Sigmoid colon (tissue), 3 donors: ENCODE results near the gene GPC3.

Experiments used
- POLR2A ChIP-seq, 2 donors: fragments of 450-650 bp; IDR thresholded peaks; one replicate each; pipeline ENCODE4 v1.6.1; 2016; ENCODE audit warnings: antibody characterized with exemption in 2 of 2, mild to moderate bottlenecking in 2 of 2, moderate library complexity in 2 of 2
- TF ChIP-seq, protein P1 (sequence below), 4 experiments: fragments of 450-650 bp in 3 of 4; fragments of 200-600 bp in 1 of 4; IDR thresholded peaks; one replicate each; pipeline ENCODE4 v1.5.1; 2016 to 2019; ENCODE audit warnings: antibody characterized with exemption in 4 of 4, mild to moderate bottlenecking in 3 of 4, moderate library complexity in 2 of 4

- TF ChIP-seq, protein P1, sequence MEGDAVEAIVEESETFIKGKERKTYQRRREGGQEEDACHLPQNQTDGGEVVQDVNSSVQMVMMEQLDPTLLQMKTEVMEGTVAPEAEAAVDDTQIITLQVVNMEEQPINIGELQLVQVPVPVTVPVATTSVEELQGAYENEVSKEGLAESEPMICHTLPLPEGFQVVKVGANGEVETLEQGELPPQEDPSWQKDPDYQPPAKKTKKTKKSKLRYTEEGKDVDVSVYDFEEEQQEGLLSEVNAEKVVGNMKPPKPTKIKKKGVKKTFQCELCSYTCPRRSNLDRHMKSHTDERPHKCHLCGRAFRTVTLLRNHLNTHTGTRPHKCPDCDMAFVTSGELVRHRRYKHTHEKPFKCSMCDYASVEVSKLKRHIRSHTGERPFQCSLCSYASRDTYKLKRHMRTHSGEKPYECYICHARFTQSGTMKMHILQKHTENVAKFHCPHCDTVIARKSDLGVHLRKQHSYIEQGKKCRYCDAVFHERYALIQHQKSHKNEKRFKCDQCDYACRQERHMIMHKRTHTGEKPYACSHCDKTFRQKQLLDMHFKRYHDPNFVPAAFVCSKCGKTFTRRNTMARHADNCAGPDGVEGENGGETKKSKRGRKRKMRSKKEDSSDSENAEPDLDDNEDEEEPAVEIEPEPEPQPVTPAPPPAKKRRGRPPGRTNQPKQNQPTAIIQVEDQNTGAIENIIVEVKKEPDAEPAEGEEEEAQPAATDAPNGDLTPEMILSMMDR (IDR thresholded peaks at IDR 0.05) = no peak
- no peak for TF ChIP-seq POLR2A (IDR thresholded peaks at IDR 0.05)
Observed at GRCh38 chrX:133645256-133645655, 340.1 kb downstream of the GPC3 start.
